ENCODE data around the gene PIEZO2.

The PIEZO2 gene

GRCh38 chr18:10908760-10909159 lies 240.6 kb downstream of the PIEZO2 start:
- H3K27ac ChIP-seq (replicated peaks) = no peak overlapping the region
- no peak for TF ChIP-seq SPI1 (IDR thresholded peaks at IDR 0.05; ENCODE audit: borderline replicate concordance, low read depth)
- TF ChIP-seq GABPA (IDR thresholded peaks at IDR 0.05; ENCODE audit: low read depth) = no peak
- TF ChIP-seq CTCF (IDR thresholded peaks at IDR 0.05; ENCODE audit: insufficient read depth, low read length) = no peak
- TF ChIP-seq REST (IDR thresholded peaks at IDR 0.05; ENCODE audit: insufficient replicate concordance, low read depth) = no peak
- no peak for TF ChIP-seq POLR2AphosphoS5 (IDR thresholded peaks at IDR 0.05; ENCODE audit: low read depth)
- DNase-seq (ENCODE audit: low read depth in 1 of 2, low spot score in 1 of 2) = no peak

GRCh38 chr18:10907749-10908148 lies 241.6 kb downstream of the PIEZO2 start:
- TF ChIP-seq SPI1 (IDR thresholded peaks at IDR 0.05; ENCODE audit: borderline replicate concordance, low read depth) (no peak), REST (IDR thresholded peaks at IDR 0.05; ENCODE audit: insufficient replicate concordance, low read depth) (no peak), POLR2AphosphoS5 (IDR thresholded peaks at IDR 0.05; ENCODE audit: low read depth) (no peak), CTCF (IDR thresholded peaks at IDR 0.05; ENCODE audit: insufficient read depth, low read length) (no peak), GABPA (IDR thresholded peaks at IDR 0.05; ENCODE audit: low read depth) (no peak)
- Histone ChIP-seq H3K4me3 (replicated peaks; ENCODE audit: insufficient read depth, low read length) (no peak overlapping the region), H3K27me3 (ENCODE audit: insufficient read depth, poor library complexity, severe bottlenecking) (no peaks in the 10 kb centered on the region), H3K27ac (replicated peaks) (no peak overlapping the region)
- DNase-seq (ENCODE audit: low read depth in 1 of 2, low spot score in 1 of 2) = no peak

More at GRCh38 chr18:10908760-10909159, 240.6 kb downstream of the PIEZO2 start:
- no peaks in the 10 kb centered on the region for H3K27me3 ChIP-seq (ENCODE audit: insufficient read depth, poor library complexity, severe bottlenecking)
- no peak overlapping the region for H3K4me3 ChIP-seq (replicated peaks; ENCODE audit: insufficient read depth, low read length)

- DNase-seq (ENCODE audit: low read depth in 1 of 2, low spot score in 1 of 2) = no peak
- no peak overlapping the region for H3K4me3 ChIP-seq (replicated peaks; ENCODE audit: insufficient read depth, low read length)
- TF ChIP-seq REST (IDR thresholded peaks at IDR 0.05; ENCODE audit: insufficient replicate concordance, low read depth) = no peak
- no peak for TF ChIP-seq GABPA (IDR thresholded peaks at IDR 0.05; ENCODE audit: low read depth)
- no peak for TF ChIP-seq POLR2AphosphoS5 (IDR thresholded peaks at IDR 0.05; ENCODE audit: low read depth)
- TF ChIP-seq SPI1 (IDR thresholded peaks at IDR 0.05; ENCODE audit: borderline replicate concordance, low read depth) = no peak
- no peak for TF ChIP-seq CTCF (IDR thresholded peaks at IDR 0.05; ENCODE audit: insufficient read depth, low read length)
- no peak overlapping the region for H3K27ac ChIP-seq (replicated peaks)
- H3K27me3 ChIP-seq (ENCODE audit: insufficient read depth, poor library complexity, severe bottlenecking) = peaks cover 4% of the 10 kb centered on the region
Measured at GRCh38 chr18:10901329-10901728, 248.0 kb downstream of the PIEZO2 start.
